Pancreas (tissue), 10 donors: ENCODE measurements around the gene P4HTM. TPM values are rescaled to one million over a fixed set of nuclear protein-coding genes. Genes with fewer than 3 reads are reported as not detected.

ENCODE experiments used
- ATAC-seq, 4 donors: fragments of 200-7000 bp; cut with Tn5 transposase; one replicate each; pipeline versions ENCODE4 v1.8.0 to v1.9.1; 2020; ENCODE audit warnings: mild to moderate bottlenecking in 4 of 4, moderate library complexity in 4 of 4
- DNase-seq, 6 donors: peaks; one replicate each; pipeline ENCODE4 v3.0.0-alpha.2; 2020
- FAIRE-seq: peaks from 2 replicates; lab custom pipeline; 2012; peaks lifted over from hg19 to GRCh38; lab: Jason Lieb, UNC
- H3K27ac ChIP-seq, 4 donors: fragments of 200-600 bp; sonication (generic); 1 replicate in 3 of 4; 2 replicates in 1 of 4; pipeline versions ENCODE4 v1.5.0 to v1.8.0; 2020
- H3K27me3 ChIP-seq, 4 donors: fragments of 200-600 bp; one replicate each; pipeline ENCODE4 v1.8.0; 2021
- H3K36me3 ChIP-seq, 3 donors: fragments of 200-600 bp; sonication (generic) in 1 of 3; one replicate each; pipeline versions ENCODE4 v1.5.0 to v1.8.0; 2020 to 2021
- H3K4me1 ChIP-seq, 3 donors: fragments of 200-600 bp; one replicate each; pipeline ENCODE4 v1.8.0; 2021
- H3K4me3 ChIP-seq, 4 donors: fragments of 200-600 bp; sonication (generic) in 2 of 4; one replicate each; pipeline versions ENCODE4 v1.5.0 to v1.8.0; 2020 to 2021
- H3K9me3 ChIP-seq, 4 donors: fragments of 200-600 bp; one replicate each; pipeline ENCODE4 v1.8.0; 2021
- CTCF ChIP-seq, 4 donors: fragments of 200-600 bp; sonication (generic) in 3 of 4; IDR thresholded peaks; one replicate each; pipeline versions ENCODE4 v1.5.0 to v1.8.0; 2021; ENCODE audit warnings: antibody characterized with exemption in 4 of 4
- WGBS, 2 donors: extraction: QIAGEN DNeasy Blood & Tissue Kit; methylation state at CpG; one replicate each; pipeline ENCODE4 v1.1.7; 2013; 5-methylcytosine and 5-hydroxymethylcytosine counted together
- intact Hi-C, 3 donors: fragments of 100-400 bp; cut with DNase I; formaldehyde crosslinking; loops; one replicate each; pipeline versions ENCODE4 v1.11.1 to v1.14.2; 2022
- polyA plus RNA-seq, 2 donors: library from polyadenylated mRNA; stranded (reverse); fragments of 200-250 nt; gene quantifications; one replicate each; pipeline ENCODE4 v1.2.3, GENCODE V29; 2013
- total RNA-seq, 6 donors: library from RNA; stranded (reverse); fragmentation: NEBNext Ultra II Directional in 4 of 6; extraction: Animal tissue kit (Norgen Biotek cat#: 25700) in 4 of 6; gene quantifications; one replicate each; pipeline versions ENCODE4 v1.2.1 to v1.2.4, GENCODE V29; 2021 to 2023
- donor health status: healthy with polysubstance abuse.
- donor health status: DM: no; HTN: no; CAD: no; lungs with moderate emphysema.
- donor health status: DM: no; HTN: no; CAD: no.
- donor health status: control.
- donor health status: control.
- donor health status: Bipolar disorder and iron deficiency.
- donor health status: DM: yes; HTN: yes; CAD: no.
- donor health status: DM: no; HTN: no; CAD: no.
- donor health status: DM: no; HTN: no; CAD: no.
- donor health status: DM: yes; HTN: yes; CAD: no.

The P4HTM gene
- total and polyA plus RNA-seq, 8 donors, result 29.9 to 108 (median 41.4) TPM

- DNase-seq, result peak in 1 of 6 donors; percentile 4
- WGBS, 2 donors, result 69 to 77% methylated on average over 4 of the region's 4 CpGs
- Histone ChIP-seq H3K4me3 (peak overlapping the region in 3 of 4 donors; percentile 54 to 86 (median 64)), H3K27ac (peak overlapping the region in 2 of 4 donors; percentile 78 to 90), H3K4me1 (peaks cover 6 to 17% (median 6%) of the 10 kb centered on the region in 3 donors), H3K36me3 (peaks cover 0 to 51% (median 24%) of the 10 kb centered on the region in 3 donors), H3K27me3 (no peaks in the 10 kb centered on the region), H3K9me3 (no peaks in the 10 kb centered on the region)
- intact Hi-C loops, result loop anchor here in 1 of 3 donors (10.0 kb wide), 1 partner anchor 67 kb away; the partner anchor contains the start of gene QRICH1
- no peak for FAIRE-seq
- no peak for TF ChIP-seq CTCF (IDR thresholded peaks at IDR 0.05)
- ATAC-seq, result no peak
These were observed 38.2 kb downstream of the P4HTM start for GRCh38 chr3:49028298-49028672.

GRCh38 chr3:49028673-49029562 lies 38.9 kb downstream of the P4HTM start, which contains the start of gene IMPDH2:
Gene IMPDH2, minus strand, starts transcription at chr3:49029398. Its CDS starts 48 bp downstream, at chr3:49029350.
- no peaks in the 10 kb centered on the region for H3K9me3 ChIP-seq
- no peak for TF ChIP-seq CTCF (IDR thresholded peaks at IDR 0.05)
- H3K27ac ChIP-seq, result peak within 1 kb of the TSS; percentile 71 to 90 (median 82)
- 1% methylated on average over 55 of the region's 55 CpGs for WGBS, 2 donors
- ATAC-seq, result peak; percentile 94 to 98 (median 96)
- peaks cover 6 to 15% (median 6%) of the 10 kb centered on the region in 3 donors for H3K4me1 ChIP-seq
- peaks cover 0 to 50% (median 24%) of the 10 kb centered on the region in 3 donors for H3K36me3 ChIP-seq
- H3K4me3 ChIP-seq, result peak within 1 kb of the TSS; percentile 54 to 86 (median 72)
- DNase-seq, result peak; percentile 90 to 98 (median 96)
- H3K27me3 ChIP-seq, result no peaks in the 10 kb centered on the region
- intact Hi-C loops, result loop anchor here in 1 of 3 donors (10.0 kb wide), 1 partner anchor 66 kb away; the partner anchor contains the start of gene QRICH1
- peak; percentile 68 for FAIRE-seq

GRCh38 chr3:49029563-49029884 lies 39.5 kb downstream of the P4HTM start:
- peak overlapping the region; percentile 71 to 90 (median 82) for H3K27ac ChIP-seq
- H3K4me1 ChIP-seq, result peaks cover 6 to 15% (median 6%) of the 10 kb centered on the region in 3 donors
- H3K4me3 ChIP-seq, result peak overlapping the region in 2 of 4 donors; percentile 54 to 86
- peaks cover 0 to 47% (median 21%) of the 10 kb centered on the region in 3 donors for H3K36me3 ChIP-seq
- no peaks in the 10 kb centered on the region for H3K9me3 ChIP-seq
- DNase-seq, result no peak
- 1% methylated on average over 7 of the region's 7 CpGs for WGBS, 2 donors
- no peak for TF ChIP-seq CTCF (IDR thresholded peaks at IDR 0.05)
- no peaks in the 10 kb centered on the region for H3K27me3 ChIP-seq
- no peak for ATAC-seq
- intact Hi-C loops, result loop anchor here in 1 of 3 donors (10.0 kb wide), 1 partner anchor 65 kb away; the partner anchor contains the start of gene QRICH1
- FAIRE-seq, result no peak

GRCh38 chr3:49030321-49030720 lies 40.3 kb downstream of the P4HTM start:
- intact Hi-C loops, result no loop called here
- Histone ChIP-seq H3K4me1 (peaks cover 6 to 15% (median 6%) of the 10 kb centered on the region in 3 donors), H3K9me3 (no peaks in the 10 kb centered on the region), H3K27me3 (no peaks in the 10 kb centered on the region), H3K4me3 (no peak overlapping the region), H3K27ac (no peak overlapping the region), H3K36me3 (peaks cover 0 to 43% (median 22%) of the 10 kb centered on the region in 3 donors)
- ATAC-seq (no peak), DNase-seq (peak in 1 of 6 donors; percentile 7), FAIRE-seq (no peak)
- 74 to 85% methylated on average over 6 of the region's 6 CpGs for WGBS, 2 donors
- TF ChIP-seq CTCF (IDR thresholded peaks at IDR 0.05), result no peak
